ENCODE measurements around the gene ARFIP1.

DNA sequence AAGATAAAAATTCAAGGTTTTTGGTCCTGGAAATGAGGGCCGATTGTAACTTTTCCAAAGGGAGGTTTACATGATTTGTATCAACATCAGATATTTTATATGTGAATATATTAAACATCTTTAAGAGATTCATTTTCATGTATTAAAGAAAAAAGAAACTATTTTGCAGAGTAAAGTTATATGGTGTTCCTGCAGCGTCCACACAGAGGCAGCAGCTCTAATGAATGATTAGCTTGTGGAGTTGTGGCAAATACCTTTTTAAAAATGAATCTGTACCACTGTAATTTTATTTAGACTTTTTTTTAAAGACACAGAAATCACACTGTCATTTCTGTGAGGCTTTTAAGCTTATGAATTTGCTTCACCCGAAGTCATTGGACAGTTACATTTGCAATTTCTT, 130.8 kb downstream of the ARFIP1 start:
- TF ChIP-seq ZNF274 (IDR thresholded peaks at IDR 0.05; ENCODE audit: low read depth, low read length) (no peak), YY1 (IDR thresholded peaks at IDR 0.05; ENCODE audit: insufficient read depth, insufficient read length) (no peak)
